Activated CD8-positive, alpha-beta memory T cell treated with anti-CD3 and anti-CD28 coated beads, Interleukin-2, amount 50 U/mL, for 1 hour (primary cell): ENCODE data around the gene LRRC2.
"Not testable (repeated sequence)": the region's sequence is repeated elsewhere in the genome, so short reads cannot be mapped to it uniquely, and the experiment has no call there.

Experiments used
- DNase-seq: peaks from one replicate; pipeline ENCODE4 v3.0.0-alpha.2; 2020; ENCODE audit errors: extremely low read depth

LRRC2 gene

DNA sequence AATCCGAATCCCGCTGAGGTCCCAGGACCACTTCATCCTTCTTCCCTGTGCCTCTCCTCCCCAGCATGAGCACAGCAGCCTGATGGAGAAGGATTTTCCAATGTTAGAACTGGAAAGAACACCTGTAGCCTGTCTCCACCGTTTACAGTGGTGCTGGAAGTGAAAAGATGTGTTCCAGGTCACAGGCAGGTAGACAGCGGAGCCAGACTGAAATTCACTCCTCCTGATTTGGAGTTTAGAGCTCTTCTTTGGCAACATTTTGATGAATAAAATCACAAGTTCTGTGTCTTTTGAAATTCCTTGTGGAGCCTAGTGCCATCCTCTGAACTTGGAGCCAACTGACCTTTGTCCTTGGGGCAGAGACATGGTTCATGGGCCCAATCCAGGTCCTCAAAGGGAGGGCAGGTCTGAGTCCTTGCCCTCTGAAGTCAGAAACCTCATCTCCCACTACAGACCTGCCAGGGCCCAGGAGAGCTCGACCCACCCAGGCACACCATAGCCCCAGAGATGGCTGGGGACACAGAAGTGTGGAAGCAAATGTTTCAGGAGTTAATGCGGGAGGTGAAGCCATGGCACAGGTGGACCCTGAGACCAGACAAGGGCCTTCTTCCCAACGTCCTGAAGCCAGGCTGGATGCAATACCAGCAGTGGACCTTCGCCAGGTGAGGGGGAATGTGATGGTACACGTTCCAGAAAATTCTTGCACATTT is 68.4 kb downstream of the LRRC2 start, which contains the start of gene RTP3:
Gene RTP3, plus strand, starts transcription at position 421 of the 710 bp plus-strand sequence. Its CDS starts 87 bp downstream, at position 508.
- no peak for DNase-seq

- DNase-seq = peak; percentile 16
Measured at GRCh38 chr3:46496746-46497555, 69.2 kb downstream of the LRRC2 start.

- DNase-seq = no peak
Measured at GRCh38 chr3:46495901-46496456, 70.1 kb downstream of the LRRC2 start.

DNA sequence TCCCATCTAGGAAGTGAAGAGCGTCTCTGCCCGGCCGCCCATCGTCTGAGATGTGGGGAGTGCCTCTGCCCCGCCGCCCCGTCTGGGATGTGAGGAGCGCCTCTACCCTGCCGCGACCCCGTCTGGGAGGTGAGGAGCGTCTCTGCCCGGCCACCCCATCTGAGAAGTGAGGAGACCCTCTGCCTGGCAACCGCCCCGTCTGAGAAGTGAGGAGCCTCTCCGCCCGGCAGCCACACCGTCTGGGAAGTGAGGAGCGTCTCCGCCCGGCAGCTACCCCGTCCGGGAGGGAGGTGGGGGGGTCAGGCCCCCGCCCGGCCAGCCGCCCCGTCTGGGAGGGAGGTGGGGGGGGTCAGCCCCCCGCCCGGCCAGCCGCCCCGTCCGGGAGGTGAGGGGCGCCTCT is 71.6 kb downstream of the LRRC2 start:
- DNase-seq = not testable (repeated sequence)

DNA sequence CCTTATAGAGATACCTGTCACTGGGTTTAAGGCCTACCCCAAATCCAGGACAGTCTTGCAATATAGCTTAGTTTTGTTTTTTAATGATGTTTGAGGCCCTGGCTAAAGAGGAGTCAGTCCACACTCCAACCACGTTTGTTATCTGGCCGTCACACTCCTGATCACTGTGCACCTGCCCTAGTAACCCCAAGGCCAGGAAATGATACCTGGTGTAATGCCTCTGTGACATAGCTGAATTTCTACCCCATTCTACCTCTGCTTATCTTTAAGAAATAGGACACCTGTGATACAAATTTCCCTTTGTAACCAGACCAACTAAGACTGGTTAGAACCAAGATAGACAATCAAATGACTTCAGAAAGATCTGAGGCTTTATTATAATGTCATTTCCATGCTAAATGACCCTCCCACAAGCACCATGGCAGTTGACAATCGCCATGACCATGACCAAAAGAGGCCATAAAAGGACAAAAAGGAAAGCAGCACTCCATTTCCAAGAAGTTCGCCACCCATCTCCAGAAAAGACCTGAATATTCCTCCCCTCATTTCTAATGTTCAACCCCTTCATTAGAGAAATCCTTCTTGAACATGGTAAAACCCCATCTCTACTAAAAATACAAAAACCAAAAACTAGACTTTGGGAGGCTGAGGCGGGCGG is 73.1 kb downstream of the LRRC2 start:
- no peak for DNase-seq

DNA sequence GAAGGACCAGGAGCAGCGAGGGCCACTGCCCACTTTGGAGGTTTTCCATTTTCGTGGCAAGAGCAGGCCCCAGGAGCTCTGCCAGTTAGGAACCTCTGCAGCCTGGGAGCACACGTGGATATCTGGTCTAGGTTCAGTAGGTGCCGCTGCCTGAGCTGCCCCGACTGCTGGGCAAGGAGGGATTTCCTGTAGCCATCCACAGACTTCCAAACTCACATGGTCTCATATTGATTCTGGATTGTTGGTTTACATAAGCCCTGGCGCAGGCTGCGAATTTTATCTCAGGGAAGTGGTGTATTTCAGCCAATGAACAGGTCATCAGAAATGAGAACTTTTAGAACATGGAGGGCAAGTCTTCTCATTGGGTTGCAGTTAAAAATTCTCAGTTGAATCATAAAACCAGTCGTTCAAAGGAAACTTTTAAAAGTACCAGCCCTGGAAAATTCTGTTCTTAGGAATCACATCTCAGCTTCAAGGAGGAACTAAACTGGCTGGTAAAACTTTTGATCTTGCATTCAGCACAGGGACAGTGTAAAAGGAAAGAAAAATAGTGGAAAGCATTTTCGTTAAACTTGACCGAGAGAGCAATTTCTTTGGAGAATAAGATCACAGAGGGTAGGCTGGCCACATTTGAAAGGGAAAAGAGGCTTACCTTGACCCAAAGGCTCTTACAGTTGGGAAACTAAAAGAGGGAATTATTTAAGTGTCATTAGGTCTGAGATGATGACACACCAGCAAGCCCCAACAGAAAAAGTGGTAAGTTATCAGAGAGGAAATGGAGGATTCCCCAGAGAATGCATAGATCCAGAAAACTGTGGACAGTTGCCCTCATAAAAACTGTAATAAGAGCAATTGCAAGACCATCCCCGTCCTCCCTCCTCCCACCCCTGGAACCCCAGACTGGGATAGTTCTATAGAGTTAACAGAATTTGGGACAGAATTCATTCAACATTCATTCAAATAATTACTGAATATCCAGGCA is 74.7 kb downstream of the LRRC2 start:
- no peak for DNase-seq

- no peak for DNase-seq
Measured at GRCh38 chr3:46490338-46491084, 75.6 kb downstream of the LRRC2 start.

GRCh38 chr3:46489875-46490274 is 76.2 kb downstream of the LRRC2 start:
- DNase-seq = no peak

- DNase-seq = no peak
Measured at GRCh38 chr3:46489381-46489780, 76.7 kb downstream of the LRRC2 start.

DNA sequence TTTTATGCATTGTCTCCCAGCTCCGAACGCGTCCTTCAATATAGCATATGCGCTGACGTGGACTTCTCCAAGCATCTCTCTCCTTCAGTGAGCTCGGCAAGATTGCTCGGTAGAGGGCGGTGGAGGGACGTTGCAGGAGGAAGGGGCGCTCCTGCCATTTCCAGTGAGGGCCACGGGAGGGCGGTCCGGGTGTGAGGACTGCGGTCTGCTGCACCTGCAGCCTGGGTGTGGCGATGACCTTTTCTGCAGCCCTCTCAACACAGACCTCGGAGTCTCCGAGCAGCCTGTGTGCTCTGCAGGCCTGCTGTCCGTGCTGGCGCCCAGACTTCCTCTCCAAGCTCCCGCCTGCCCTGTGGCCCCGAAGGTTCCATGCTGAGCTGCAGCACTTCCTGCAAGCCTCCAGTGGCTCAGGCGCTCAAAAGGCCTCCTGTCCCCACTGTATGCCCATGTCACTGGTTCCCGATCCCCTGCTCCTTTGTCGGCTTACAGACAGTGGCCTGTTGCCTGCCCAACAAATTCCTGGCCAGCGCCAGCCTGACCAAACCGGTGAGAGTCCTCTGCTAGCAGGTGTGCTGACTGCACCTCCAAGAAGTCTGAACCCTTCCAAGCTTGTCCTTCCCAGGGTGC is 77.3 kb downstream of the LRRC2 start:
- peak; percentile 87 for DNase-seq

GRCh38 chr3:46485779-46486175 is 80.3 kb downstream of the LRRC2 start:
- no peak for DNase-seq

- DNase-seq = no peak
Measured at GRCh38 chr3:46484911-46485778, 81.0 kb downstream of the LRRC2 start.

DNA sequence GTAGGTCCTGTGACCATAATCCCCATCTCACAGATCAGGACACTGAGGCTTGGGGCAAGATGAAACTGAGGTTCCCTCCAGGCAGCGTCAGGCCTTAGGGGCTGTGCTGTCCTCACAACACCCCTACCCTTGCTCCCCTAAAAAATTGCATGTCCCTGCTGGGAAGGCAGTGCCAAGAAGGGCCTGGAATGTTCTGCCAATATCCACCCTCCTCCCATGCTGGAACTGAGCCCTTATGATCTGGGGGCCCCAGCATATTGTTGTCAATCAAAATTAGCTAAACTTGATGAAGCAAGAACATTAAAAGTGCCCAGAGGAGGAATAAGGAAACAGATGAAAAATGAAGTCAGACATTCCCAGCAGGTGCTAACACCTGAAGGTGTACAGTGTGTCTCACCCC is 81.7 kb downstream of the LRRC2 start:
- no peak for DNase-seq

GRCh38 chr3:46483825-46484224 is 82.3 kb downstream of the LRRC2 start:
- DNase-seq = no peak

DNA sequence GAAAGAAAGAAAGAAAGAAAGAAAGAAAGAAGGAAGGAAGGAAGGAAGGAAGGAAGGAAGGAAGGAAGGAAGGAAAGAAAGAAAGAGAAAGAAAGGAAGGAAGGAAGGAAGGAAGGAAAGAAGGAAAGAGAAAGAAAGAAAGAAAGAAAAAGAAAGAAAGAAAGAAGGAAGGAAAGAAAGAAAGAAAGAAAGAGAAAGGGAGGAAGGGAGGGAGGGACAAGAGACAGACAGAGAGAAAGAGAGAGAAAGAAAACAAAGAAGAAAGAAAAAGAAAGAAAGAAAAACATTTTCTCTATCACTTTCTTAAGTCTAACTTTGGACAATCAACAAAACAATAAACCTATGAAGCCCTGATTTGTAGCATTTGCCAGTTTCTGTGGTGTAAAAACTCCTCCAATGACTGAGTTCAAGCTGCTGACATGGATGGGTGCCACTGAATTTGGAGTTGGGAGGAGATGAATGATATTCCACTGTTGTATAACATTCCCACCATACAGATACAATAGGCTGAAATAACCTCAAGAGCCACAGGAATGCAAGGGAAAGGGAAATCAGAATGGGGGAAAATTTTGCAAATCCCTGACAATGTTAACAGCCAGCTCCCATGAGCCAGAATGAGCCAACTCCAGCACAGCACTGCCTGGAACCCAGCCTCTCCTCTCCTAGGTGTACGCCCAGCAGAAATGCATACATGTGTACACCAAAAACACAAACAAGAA is 83.3 kb downstream of the LRRC2 start:
- no peak for DNase-seq

GRCh38 chr3:46481636-46482035 is 84.5 kb downstream of the LRRC2 start:
- no peak for DNase-seq

DNA sequence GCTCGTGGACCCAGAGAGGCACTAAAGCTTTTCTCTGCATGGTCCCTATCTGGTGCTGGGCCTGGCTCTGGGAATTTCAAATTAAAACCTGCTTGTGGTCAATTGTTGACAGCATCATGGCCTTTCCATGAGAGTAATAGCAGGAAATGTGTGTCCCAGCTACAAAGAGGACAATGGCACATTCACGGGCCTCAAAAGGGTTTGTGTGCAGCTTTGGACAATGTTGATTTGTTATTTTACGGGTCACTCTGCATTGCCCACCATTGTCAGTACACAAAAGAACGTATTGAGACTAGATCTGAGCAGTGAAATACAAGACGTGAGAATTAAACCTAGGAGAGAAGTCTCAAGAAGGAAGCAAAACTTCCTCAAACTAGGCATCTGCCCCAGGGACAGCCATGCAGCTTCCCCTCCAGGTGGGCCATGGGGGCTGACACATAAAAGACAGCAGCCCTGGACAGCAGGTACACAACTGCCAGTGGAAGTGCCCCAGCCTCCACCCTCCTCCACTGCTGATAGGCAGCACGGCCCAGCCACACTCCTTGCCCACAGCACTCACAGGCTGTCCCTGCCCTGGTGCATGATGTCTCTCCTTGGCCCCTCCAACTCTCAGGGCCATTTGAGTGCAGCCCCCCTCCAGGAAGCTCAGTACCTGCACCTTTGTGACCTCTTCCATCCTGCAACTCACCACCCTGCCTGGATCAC is 85.5 kb downstream of the LRRC2 start:
- no peak for DNase-seq

DNA sequence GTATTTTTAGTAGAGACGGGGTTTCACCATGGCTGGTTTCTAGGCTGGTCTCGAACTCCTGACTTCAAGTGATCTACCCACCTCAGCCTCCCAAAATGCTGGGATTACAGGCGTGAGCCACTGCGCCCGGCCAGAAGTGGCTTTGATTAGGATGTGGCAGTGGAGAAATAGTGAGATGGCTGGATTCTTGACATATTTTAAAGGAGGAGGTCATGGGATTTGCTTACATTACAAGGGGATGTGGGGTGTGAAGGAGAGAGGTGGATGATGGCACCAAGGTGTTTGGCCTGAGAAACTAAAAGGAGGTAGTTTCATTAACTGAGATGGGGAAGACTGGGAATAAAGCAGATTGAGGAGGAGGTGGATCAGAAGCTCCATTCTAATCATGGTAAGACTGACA is 86.4 kb downstream of the LRRC2 start:
- DNase-seq = no peak
